Endothelial cell of umbilical vein (primary cell): ENCODE results near the gene ALKBH8.

Experiments used
- CTCF ChIP-seq, 2 donors: IDR thresholded peaks; 1 replicate in 1 of 2; 2 replicates in 1 of 2; pipeline ENCODE4 v1.5.1; 2011; ENCODE audit warnings: low read length in 2 of 2, mild to moderate bottlenecking in 2 of 2, moderate library complexity in 2 of 2, control low read depth in 1 of 2, inconsistent platforms in 1 of 2, low read depth in 1 of 2; ENCODE audit not compliant: insufficient read depth in 1 of 2; ENCODE audit errors: extremely low read depth in 1 of 2
- EZH2 ChIP-seq: IDR thresholded peaks from 2 replicates; pipeline ENCODE4 v1.6.1; 2012; ENCODE audit warnings: borderline replicate concordance, low read depth, mild to moderate bottlenecking, moderate library complexity, low read length, inconsistent platforms; ENCODE audit not compliant: severe bottlenecking
- FOS ChIP-seq: IDR thresholded peaks from 2 replicates; pipeline ENCODE4 v1.6.1; 2011; ENCODE audit warnings: mild to moderate bottlenecking, low read length, moderate library complexity, borderline replicate concordance; ENCODE audit not compliant: insufficient read depth
- JUN ChIP-seq: IDR thresholded peaks from 2 replicates; pipeline ENCODE4 v1.6.1; 2011; ENCODE audit warnings: borderline replicate concordance, low read depth; ENCODE audit not compliant: insufficient read length, insufficient read depth
- MYC ChIP-seq: IDR thresholded peaks from one replicate; pipeline ENCODE4 v1.6.1; 2011; ENCODE audit warnings: mild to moderate bottlenecking, low read depth, low read length
- POLR2A ChIP-seq: IDR thresholded peaks from 2 replicates; pipeline ENCODE4 v1.6.1; 2012; ENCODE audit warnings: low read depth, mild to moderate bottlenecking, control low read depth, low read length
- POLR2AphosphoS5 ChIP-seq: IDR thresholded peaks from 2 replicates; pipeline ENCODE4 v1.6.1; 2012; ENCODE audit warnings: low read depth, mild to moderate bottlenecking, control low read depth, low read length, moderate library complexity; ENCODE audit not compliant: insufficient read depth

- no peak for TF ChIP-seq CTCF (IDR thresholded peaks at IDR 0.05; ENCODE audit: extremely low read depth in 1 of 2, insufficient read depth in 1 of 2, low read depth in 1 of 2, low read length in 2 of 2)
- TF ChIP-seq FOS, result no peak
- TF ChIP-seq JUN, result no peak
- TF ChIP-seq POLR2AphosphoS5, result no peak
- no peak for TF ChIP-seq POLR2A
- no peak for TF ChIP-seq EZH2
- TF ChIP-seq MYC, result no peak
These were observed 56.7 kb downstream of the ALKBH8 start for GRCh38 chr11:107508858-107509244.
